Liver (tissue), 9 donors: ENCODE measurements around the gene CPNE8. TPM values are rescaled to one million over a fixed set of nuclear protein-coding genes. Genes with fewer than 3 reads are reported as not detected.

ENCODE experiments used
- DNase-seq: peaks from one replicate; pipeline ENCODE4 v3.0.0-alpha.2; 2017; ENCODE audit warnings: low spot score
- H3K27ac ChIP-seq, 2 donors: one replicate each; pipeline ENCODE4 v1.7.0; 2013; ENCODE audit warnings: inconsistent platforms in 2 of 2, low read length in 2 of 2, control low read depth in 1 of 2, low read depth in 1 of 2, mild to moderate bottlenecking in 1 of 2
- H3K27me3 ChIP-seq, 4 donors: one replicate each; pipeline versions ENCODE4 v1.6.1 to v1.7.0; 2013; ENCODE audit warnings: low read length in 3 of 4, inconsistent platforms in 1 of 4, mild to moderate bottlenecking in 1 of 4, moderate library complexity in 1 of 4; ENCODE audit not compliant: control insufficient read depth in 4 of 4, insufficient read depth in 4 of 4
- H3K36me3 ChIP-seq, 4 donors: one replicate each; pipeline versions ENCODE4 v1.6.1 to v1.7.0; 2013; ENCODE audit warnings: low read length in 3 of 4, mild to moderate bottlenecking in 3 of 4, low read depth in 1 of 4, moderate library complexity in 1 of 4; ENCODE audit not compliant: control insufficient read depth in 4 of 4, insufficient read depth in 3 of 4
- H3K4me1 ChIP-seq, 4 donors: one replicate each; pipeline versions ENCODE4 v1.6.1 to v1.7.0; 2013; ENCODE audit warnings: low read length in 3 of 4, mild to moderate bottlenecking in 3 of 4, moderate library complexity in 1 of 4; ENCODE audit not compliant: control insufficient read depth in 4 of 4, insufficient read depth in 4 of 4
- H3K4me3 ChIP-seq, 3 donors: one replicate each; pipeline versions ENCODE4 v1.6.1 to v1.7.0; 2013; ENCODE audit warnings: low read length in 3 of 3, control low read depth in 1 of 3, low read depth in 1 of 3, mild to moderate bottlenecking in 1 of 3
- H3K9ac ChIP-seq, 2 donors: one replicate each; pipeline ENCODE4 v1.7.0; 2013; ENCODE audit warnings: low read length in 2 of 2, mild to moderate bottlenecking in 2 of 2, moderate library complexity in 2 of 2, control low read depth in 1 of 2, low read depth in 1 of 2
- H3K9me3 ChIP-seq, 4 donors: one replicate each; pipeline versions ENCODE4 v1.6.1 to v1.7.0; 2013; ENCODE audit warnings: low read length in 3 of 4; ENCODE audit not compliant: control insufficient read depth in 4 of 4
- ATF3 ChIP-seq: IDR thresholded peaks from 2 replicates; pipeline ENCODE4 v1.6.1; 2016; ENCODE audit warnings: antibody characterized with exemption
- CTCF ChIP-seq: fragments of 150-350 bp; IDR thresholded peaks from 2 replicates; pipeline ENCODE4 v1.5.1; 2017; ENCODE audit warnings: improper control_type of control experiment, low read depth, low read length; ENCODE audit not compliant: missing input control
- EGR1 ChIP-seq, 2 donors: IDR thresholded peaks; 2 replicates each; pipeline ENCODE4 v1.6.1; 2016 to 2018; ENCODE audit warnings: antibody characterized with exemption in 2 of 2, low read depth in 2 of 2
- FOXA1 ChIP-seq: IDR thresholded peaks from 2 replicates; pipeline ENCODE4 v1.6.1; 2016; ENCODE audit warnings: antibody characterized with exemption
- FOXA2 ChIP-seq: IDR thresholded peaks from 2 replicates; pipeline ENCODE4 v1.6.1; 2016; ENCODE audit warnings: antibody characterized with exemption
- GABPA ChIP-seq, 2 donors: IDR thresholded peaks in 1 of 2; conservative IDR thresholded peaks in 1 of 2; 2 replicates each; pipeline ENCODE4 v1.6.1; 2016; ENCODE audit warnings: antibody characterized with exemption in 2 of 2, mild to moderate bottlenecking in 1 of 2, moderate library complexity in 1 of 2
- HNF4A ChIP-seq, 2 donors: conservative IDR thresholded peaks; 2 replicates each; pipeline ENCODE4 v1.6.1; 2016; ENCODE audit warnings: antibody characterized with exemption in 2 of 2, mild to moderate bottlenecking in 2 of 2
- HNF4G ChIP-seq: IDR thresholded peaks from 2 replicates; pipeline ENCODE4 v1.6.1; 2016; ENCODE audit warnings: antibody characterized with exemption
- JUND ChIP-seq, 2 donors: IDR thresholded peaks; 2 replicates each; pipeline ENCODE4 v1.6.1; 2016; ENCODE audit warnings: antibody characterized with exemption in 2 of 2
- MAX ChIP-seq: IDR thresholded peaks from 2 replicates; pipeline ENCODE4 v1.6.1; 2016; ENCODE audit warnings: antibody characterized with exemption
- NR2F2 ChIP-seq: IDR thresholded peaks from 2 replicates; pipeline ENCODE4 v1.6.1; 2016; ENCODE audit warnings: antibody characterized with exemption
- RAD21 ChIP-seq, 2 donors: IDR thresholded peaks; 2 replicates each; pipeline ENCODE4 v1.6.1; 2016; ENCODE audit warnings: antibody characterized with exemption in 2 of 2, mild to moderate bottlenecking in 2 of 2
- REST ChIP-seq: IDR thresholded peaks from 2 replicates; pipeline ENCODE4 v1.6.1; 2016; ENCODE audit warnings: antibody characterized with exemption, mild to moderate bottlenecking
- RXRA ChIP-seq, 2 donors: IDR thresholded peaks; 2 replicates each; pipeline ENCODE4 v1.6.1; 2017 to 2018; ENCODE audit warnings: antibody characterized with exemption in 2 of 2, mild to moderate bottlenecking in 1 of 2
- SP1 ChIP-seq: IDR thresholded peaks from 2 replicates; pipeline ENCODE4 v1.6.1; 2018; ENCODE audit warnings: antibody characterized with exemption, mild to moderate bottlenecking
- TAF1 ChIP-seq: conservative IDR thresholded peaks from 2 replicates; pipeline ENCODE4 v1.6.1; 2016; ENCODE audit warnings: antibody characterized with exemption, mild to moderate bottlenecking
- YY1 ChIP-seq: IDR thresholded peaks from 2 replicates; pipeline ENCODE4 v1.6.1; 2016; ENCODE audit warnings: antibody characterized with exemption, mild to moderate bottlenecking
- ZBTB33 ChIP-seq: IDR thresholded peaks from 2 replicates; pipeline ENCODE4 v1.6.1; 2016; ENCODE audit warnings: antibody characterized with exemption
- WGBS: extraction: QIAGEN DNeasy Blood & Tissue Kit; methylation state at CpG from one replicate; pipeline ENCODE4 v1.1.7; 2013; 5-methylcytosine and 5-hydroxymethylcytosine counted together
- polyA plus RNA-seq, 2 donors: library from polyadenylated mRNA; stranded (reverse) in 1 of 2; unstranded in 1 of 2; fragments of 200-250 nt in 1 of 2; fragments of >200 nt in 1 of 2; fragmentation: Nextera tagmentation in 1 of 2; extraction: Ambion mirVana in 1 of 2; gene quantifications; one replicate each; pipeline versions ENCODE4 v1.2.1 to v1.2.3, GENCODE V29; 2013 to 2015
- total RNA-seq, 2 donors: library from RNA; depleted of rRNA; stranded (reverse); fragments of >200 nt; gene quantifications; one replicate each; pipeline ENCODE4 v1.2.3, GENCODE V29; 2014
- donor health status: healthy.
- donor health status: healthy.
- donor health status: healthy.
- donor health status: healthy.
- donor health status: healthy.

The CPNE8 gene
- total and polyA plus RNA-seq, 4 donors: 4.2 to 27.4 (median 10.9) TPM

GRCh38 chr12:38707648-38708047 is 197.7 kb downstream of the CPNE8 start:
- H3K9ac ChIP-seq: no peak overlapping the region
- 98% methylated on average over 1 of the region's 1 CpG for WGBS
- no peak overlapping the region for H3K27ac ChIP-seq
- peaks cover 0 to 2% (median 0%) of the 10 kb centered on the region in 4 donors for H3K36me3 ChIP-seq
- H3K9me3 ChIP-seq: no peaks in the 10 kb centered on the region
- no peak for DNase-seq
- H3K4me3 ChIP-seq: no peak overlapping the region
- H3K27me3 ChIP-seq: no peaks in the 10 kb centered on the region
- no peak for TF ChIP-seq RAD21 (IDR thresholded peaks at IDR 0.05)
- no peak for TF ChIP-seq RXRA (IDR thresholded peaks at IDR 0.05)
- no peak for TF ChIP-seq SP1
- no peak for TF ChIP-seq CTCF
- TF ChIP-seq ZBTB33: no peak
- no peak for TF ChIP-seq REST
- no peak for TF ChIP-seq FOXA1
- TF ChIP-seq ATF3: no peak
- TF ChIP-seq YY1: no peak
- TF ChIP-seq NR2F2: no peak
- TF ChIP-seq EGR1 (IDR thresholded peaks at IDR 0.05; ENCODE audit: low read depth in 2 of 2): no peak
- TF ChIP-seq HNF4G: no peak
- no peak for TF ChIP-seq HNF4A (conservative IDR thresholded peaks at IDR 0.05)
- TF ChIP-seq TAF1: no peak
- no peak for TF ChIP-seq GABPA (IDR thresholded peaks at IDR 0.05 in 1 of 2, conservative IDR thresholded peaks at IDR 0.05 in 1 of 2)
- TF ChIP-seq MAX: no peak
- no peak for TF ChIP-seq JUND (IDR thresholded peaks at IDR 0.05)
- TF ChIP-seq FOXA2: no peak
- no peaks in the 10 kb centered on the region for H3K4me1 ChIP-seq
